ENCODE data around the gene TAF3.
A peak's percentile ranks its signal among the peaks of the same experiment; 100 is the strongest.

TAF3 gene

GRCh38 chr10:7972367-7972766 is 154.1 kb downstream of the TAF3 start:
- no peak overlapping the region for H3K4me3 ChIP-seq (ENCODE audit: low read length)
- no peak for DNase-seq (ENCODE audit: low read depth)
- no peak for TF ChIP-seq CTCF (conservative IDR thresholded peaks at IDR 0.05; ENCODE audit: low read depth, low read length)

GRCh38 chr10:7980196-7980595 is 161.9 kb downstream of the TAF3 start:
- no peak overlapping the region for H3K4me3 ChIP-seq (ENCODE audit: low read length)
- TF ChIP-seq CTCF (conservative IDR thresholded peaks at IDR 0.05; ENCODE audit: low read depth, low read length) = no peak
- no peak for DNase-seq (ENCODE audit: low read depth)

- no peak overlapping the region for H3K4me3 ChIP-seq (ENCODE audit: low read length)
- no peak for TF ChIP-seq CTCF (conservative IDR thresholded peaks at IDR 0.05; ENCODE audit: low read depth, low read length)
- DNase-seq (ENCODE audit: low read depth) = no peak
Measured at GRCh38 chr10:7982727-7983126, 164.4 kb downstream of the TAF3 start.

- no peak for TF ChIP-seq CTCF (conservative IDR thresholded peaks at IDR 0.05; ENCODE audit: low read depth, low read length)
- no peak overlapping the region for H3K4me3 ChIP-seq (ENCODE audit: low read length)
- no peak for DNase-seq (ENCODE audit: low read depth)
Measured at GRCh38 chr10:7984325-7984724, 166.0 kb downstream of the TAF3 start.

- H3K4me3 ChIP-seq (ENCODE audit: low read length) = no peak overlapping the region
- no peak for DNase-seq (ENCODE audit: low read depth)
- no peak for TF ChIP-seq CTCF (conservative IDR thresholded peaks at IDR 0.05; ENCODE audit: low read depth, low read length)
Measured at GRCh38 chr10:7984896-7985295, 166.6 kb downstream of the TAF3 start.

GRCh38 chr10:7986851-7987250 is 168.5 kb downstream of the TAF3 start:
- H3K4me3 ChIP-seq (ENCODE audit: low read length) = no peak overlapping the region
- TF ChIP-seq CTCF (conservative IDR thresholded peaks at IDR 0.05; ENCODE audit: low read depth, low read length) = no peak
- DNase-seq (ENCODE audit: low read depth) = peak; percentile 30

- no peak overlapping the region for H3K4me3 ChIP-seq (ENCODE audit: low read length)
- no peak for TF ChIP-seq CTCF (conservative IDR thresholded peaks at IDR 0.05; ENCODE audit: low read depth, low read length)
- DNase-seq (ENCODE audit: low read depth) = no peak
Measured at GRCh38 chr10:7988989-7989388, 170.7 kb downstream of the TAF3 start.

Measured in retinal pigment epithelial cell (primary cell).